ENCODE results near the gene EVA1A. TPM values are rescaled to one million over a fixed set of nuclear protein-coding genes. Genes with fewer than 3 reads are reported as not detected.

Gene EVA1A
- total and polyA plus RNA-seq, 2 donors (not counting 1 experiment from before 2014, with no cell fraction given), result 22.8 to 31.7 TPM

DNA sequence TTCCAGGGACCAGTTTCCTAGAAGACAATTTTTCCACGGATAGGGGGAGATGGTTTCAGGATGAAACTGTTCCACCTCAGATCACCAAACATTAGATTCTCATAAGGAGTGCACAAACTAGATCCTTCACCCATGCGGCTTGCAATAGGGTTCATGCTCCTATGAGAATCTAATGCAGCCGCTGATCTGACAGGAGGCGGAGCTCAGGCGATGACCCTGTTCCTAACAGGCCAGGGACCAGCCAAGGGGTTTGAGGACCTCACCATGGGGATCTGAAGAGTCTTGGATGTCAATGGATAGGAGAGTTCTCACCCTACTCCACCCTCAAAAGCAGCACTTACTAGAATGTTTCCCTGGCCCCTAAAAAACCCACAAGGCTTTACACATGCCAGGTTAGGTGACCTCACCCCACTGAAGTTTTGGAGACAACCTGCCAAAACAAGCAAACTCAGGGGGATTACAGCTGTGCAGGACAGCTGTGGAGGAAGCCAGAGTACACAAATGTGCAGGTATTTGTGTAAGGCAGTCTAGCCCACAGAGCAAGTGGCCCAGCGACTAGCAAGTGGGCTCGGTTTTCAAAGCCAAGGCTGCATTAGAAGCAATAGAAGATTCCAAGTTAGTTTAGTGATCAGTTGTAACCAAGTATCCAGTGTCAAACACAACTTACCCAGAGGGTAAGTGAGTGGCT is 3.9 kb downstream of the EVA1A start:
- no peak overlapping the region for H3K9ac ChIP-seq (ENCODE audit: insufficient read depth, low read length)

DNA sequence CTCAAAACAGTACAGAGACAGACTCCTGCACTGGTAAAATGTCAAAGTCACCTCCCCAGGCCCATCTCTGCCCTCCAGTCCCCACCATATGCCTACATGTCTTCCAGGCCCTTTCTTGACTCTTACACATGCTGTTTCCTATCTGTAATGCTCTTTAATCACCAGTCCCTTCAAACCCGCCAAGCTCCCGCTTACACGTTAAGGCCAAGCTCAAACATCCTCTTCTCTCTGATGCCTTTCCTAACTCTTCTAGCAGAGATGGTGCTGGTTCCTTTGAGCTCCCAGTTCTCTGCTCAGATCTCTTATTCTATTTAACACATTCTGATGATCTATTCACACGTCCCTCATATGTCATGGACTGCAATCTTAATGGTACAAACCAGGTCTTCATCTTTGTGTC is 5.0 kb downstream of the EVA1A start:
- H3K4me1 ChIP-seq (ENCODE audit: control insufficient read depth, extremely low read depth, insufficient read depth, low read length), result peaks cover 3% of the 10 kb centered on the region
- H3K9me3 ChIP-seq (ENCODE audit: control insufficient read depth, insufficient read depth, low read depth, low read length), result no peaks in the 10 kb centered on the region
- no peak overlapping the region for H3K4me2 ChIP-seq (ENCODE audit: extremely low read depth, insufficient read depth, low read length)
- H3K9ac ChIP-seq (ENCODE audit: insufficient read depth, low read length), result no peak overlapping the region
- peaks cover 74% of the 10 kb centered on the region for H3K79me2 ChIP-seq (ENCODE audit: control insufficient read depth, insufficient read depth, low read length)
- H4K20me1 ChIP-seq (ENCODE audit: control insufficient read depth, extremely low read depth, insufficient read depth, low read length), result no peaks in the 10 kb centered on the region
- no peaks in the 10 kb centered on the region for H3K27me3 ChIP-seq (ENCODE audit: control insufficient read depth, insufficient read depth, low read length)
- no peak overlapping the region for H3K27ac ChIP-seq (ENCODE audit: insufficient read depth, low read length)
- H2AFZ ChIP-seq (ENCODE audit: low read length), result no peak overlapping the region
- H3K4me3 ChIP-seq (replicated peaks in 1 of 4; ENCODE audit: control extremely low read depth in 1 of 4, insufficient read depth in 1 of 4, low read depth in 3 of 4, low read length in 4 of 4), result no peak overlapping the region
- no peak for TF ChIP-seq EZH2 (IDR thresholded peaks at IDR 0.05; ENCODE audit: low read length, missing control alignments)
- TF ChIP-seq, protein P1, sequence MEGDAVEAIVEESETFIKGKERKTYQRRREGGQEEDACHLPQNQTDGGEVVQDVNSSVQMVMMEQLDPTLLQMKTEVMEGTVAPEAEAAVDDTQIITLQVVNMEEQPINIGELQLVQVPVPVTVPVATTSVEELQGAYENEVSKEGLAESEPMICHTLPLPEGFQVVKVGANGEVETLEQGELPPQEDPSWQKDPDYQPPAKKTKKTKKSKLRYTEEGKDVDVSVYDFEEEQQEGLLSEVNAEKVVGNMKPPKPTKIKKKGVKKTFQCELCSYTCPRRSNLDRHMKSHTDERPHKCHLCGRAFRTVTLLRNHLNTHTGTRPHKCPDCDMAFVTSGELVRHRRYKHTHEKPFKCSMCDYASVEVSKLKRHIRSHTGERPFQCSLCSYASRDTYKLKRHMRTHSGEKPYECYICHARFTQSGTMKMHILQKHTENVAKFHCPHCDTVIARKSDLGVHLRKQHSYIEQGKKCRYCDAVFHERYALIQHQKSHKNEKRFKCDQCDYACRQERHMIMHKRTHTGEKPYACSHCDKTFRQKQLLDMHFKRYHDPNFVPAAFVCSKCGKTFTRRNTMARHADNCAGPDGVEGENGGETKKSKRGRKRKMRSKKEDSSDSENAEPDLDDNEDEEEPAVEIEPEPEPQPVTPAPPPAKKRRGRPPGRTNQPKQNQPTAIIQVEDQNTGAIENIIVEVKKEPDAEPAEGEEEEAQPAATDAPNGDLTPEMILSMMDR (conservative IDR thresholded peaks at IDR 0.05 in 1 of 2, IDR thresholded peaks at IDR 0.05 in 1 of 2; ENCODE audit: low read depth in 1 of 2, low read length in 2 of 2), result no peak
- H3K36me3 ChIP-seq (ENCODE audit: control insufficient read depth, insufficient read depth, low read length), result no peaks in the 10 kb centered on the region
- DNase-seq (ENCODE audit: low read depth in 2 of 2), result no peak

More for the DNA sequence above, 3.9 kb downstream of the EVA1A start:
- Histone ChIP-seq H3K4me1 (ENCODE audit: control insufficient read depth, extremely low read depth, insufficient read depth, low read length) (peaks cover 8% of the 10 kb centered on the region), H3K9me3 (ENCODE audit: control insufficient read depth, insufficient read depth, low read depth, low read length) (no peaks in the 10 kb centered on the region), H3K27ac (ENCODE audit: insufficient read depth, low read length) (no peak overlapping the region), H4K20me1 (ENCODE audit: control insufficient read depth, extremely low read depth, insufficient read depth, low read length) (no peaks in the 10 kb centered on the region), H3K36me3 (ENCODE audit: control insufficient read depth, insufficient read depth, low read length) (no peaks in the 10 kb centered on the region), H3K27me3 (ENCODE audit: control insufficient read depth, insufficient read depth, low read length) (no peaks in the 10 kb centered on the region), H3K4me2 (ENCODE audit: extremely low read depth, insufficient read depth, low read length) (no peak overlapping the region), H3K79me2 (ENCODE audit: control insufficient read depth, insufficient read depth, low read length) (peaks cover 67% of the 10 kb centered on the region), H2AFZ (ENCODE audit: low read length) (no peak overlapping the region), H3K4me3 (replicated peaks in 1 of 4; ENCODE audit: control extremely low read depth in 1 of 4, insufficient read depth in 1 of 4, low read depth in 3 of 4, low read length in 4 of 4) (no peak overlapping the region)
- TF ChIP-seq, protein P1 (conservative IDR thresholded peaks at IDR 0.05 in 1 of 2, IDR thresholded peaks at IDR 0.05 in 1 of 2; ENCODE audit: low read depth in 1 of 2, low read length in 2 of 2), result no peak
- no peak for TF ChIP-seq EZH2 (IDR thresholded peaks at IDR 0.05; ENCODE audit: low read length, missing control alignments)
- peak in 1 of 2 donors; percentile 48 for DNase-seq (ENCODE audit: low read depth in 2 of 2)

DNA sequence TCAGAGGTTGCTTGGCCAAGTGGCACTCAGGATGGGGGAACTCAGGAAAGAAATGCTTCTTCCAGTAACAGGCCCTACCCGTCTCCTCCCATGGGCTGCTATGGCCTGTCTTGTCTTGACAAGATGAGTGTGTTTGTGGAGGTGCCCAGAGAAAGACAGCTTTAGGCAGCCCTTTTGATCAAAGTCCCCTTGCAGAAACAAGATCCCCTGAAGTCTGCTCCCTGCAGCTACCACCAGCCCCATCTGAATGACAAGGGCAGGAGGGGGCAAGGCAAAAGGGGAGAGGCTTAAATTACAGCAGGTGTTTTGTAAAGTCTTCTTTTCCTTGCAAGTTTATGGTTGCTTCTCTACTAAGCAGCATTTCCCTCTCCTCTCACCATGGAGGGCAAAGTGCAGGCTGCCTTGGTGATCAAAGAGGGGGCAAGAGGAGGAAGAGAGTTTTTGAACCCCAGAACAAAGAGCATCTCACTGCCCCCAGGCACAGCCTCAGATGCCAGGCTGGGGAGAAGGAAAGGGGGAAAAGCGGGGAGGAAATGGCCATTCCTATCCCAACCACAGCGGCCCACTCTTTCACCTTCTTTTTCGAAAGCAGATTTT is 6.7 kb downstream of the EVA1A start:
- no peak for DNase-seq (ENCODE audit: low read depth in 2 of 2)
- H3K4me1 ChIP-seq (ENCODE audit: control insufficient read depth, extremely low read depth, insufficient read depth, low read length), result peaks cover under 1% of the 10 kb centered on the region
- H2AFZ ChIP-seq (ENCODE audit: low read length), result no peak overlapping the region
- H3K79me2 ChIP-seq (ENCODE audit: control insufficient read depth, insufficient read depth, low read length), result peaks cover 69% of the 10 kb centered on the region
- H3K4me3 ChIP-seq (replicated peaks in 1 of 4; ENCODE audit: control extremely low read depth in 1 of 4, insufficient read depth in 1 of 4, low read depth in 3 of 4, low read length in 4 of 4), result no peak overlapping the region
- H3K9me3 ChIP-seq (ENCODE audit: control insufficient read depth, insufficient read depth, low read depth, low read length), result no peaks in the 10 kb centered on the region
- TF ChIP-seq, protein P1 (conservative IDR thresholded peaks at IDR 0.05 in 1 of 2, IDR thresholded peaks at IDR 0.05 in 1 of 2; ENCODE audit: low read depth in 1 of 2, low read length in 2 of 2), result no peak
- TF ChIP-seq EZH2 (IDR thresholded peaks at IDR 0.05; ENCODE audit: low read length, missing control alignments), result no peak
- no peaks in the 10 kb centered on the region for H4K20me1 ChIP-seq (ENCODE audit: control insufficient read depth, extremely low read depth, insufficient read depth, low read length)
- no peak overlapping the region for H3K4me2 ChIP-seq (ENCODE audit: extremely low read depth, insufficient read depth, low read length)
- no peak overlapping the region for H3K27ac ChIP-seq (ENCODE audit: insufficient read depth, low read length)
- no peak overlapping the region for H3K9ac ChIP-seq (ENCODE audit: insufficient read depth, low read length)
- peaks cover 4% of the 10 kb centered on the region for H3K36me3 ChIP-seq (ENCODE audit: control insufficient read depth, insufficient read depth, low read length)
- H3K27me3 ChIP-seq (ENCODE audit: control insufficient read depth, insufficient read depth, low read length), result no peaks in the 10 kb centered on the region

Measured in fibroblast of lung (primary cell).